NCI-H1092 (cell line): ENCODE results near the gene PIGC.

Experiments used
- DNase-seq: peaks from one replicate; lab custom pipeline; 2025; lab: John Stamatoyannopoulos, UW

Gene PIGC

DNA sequence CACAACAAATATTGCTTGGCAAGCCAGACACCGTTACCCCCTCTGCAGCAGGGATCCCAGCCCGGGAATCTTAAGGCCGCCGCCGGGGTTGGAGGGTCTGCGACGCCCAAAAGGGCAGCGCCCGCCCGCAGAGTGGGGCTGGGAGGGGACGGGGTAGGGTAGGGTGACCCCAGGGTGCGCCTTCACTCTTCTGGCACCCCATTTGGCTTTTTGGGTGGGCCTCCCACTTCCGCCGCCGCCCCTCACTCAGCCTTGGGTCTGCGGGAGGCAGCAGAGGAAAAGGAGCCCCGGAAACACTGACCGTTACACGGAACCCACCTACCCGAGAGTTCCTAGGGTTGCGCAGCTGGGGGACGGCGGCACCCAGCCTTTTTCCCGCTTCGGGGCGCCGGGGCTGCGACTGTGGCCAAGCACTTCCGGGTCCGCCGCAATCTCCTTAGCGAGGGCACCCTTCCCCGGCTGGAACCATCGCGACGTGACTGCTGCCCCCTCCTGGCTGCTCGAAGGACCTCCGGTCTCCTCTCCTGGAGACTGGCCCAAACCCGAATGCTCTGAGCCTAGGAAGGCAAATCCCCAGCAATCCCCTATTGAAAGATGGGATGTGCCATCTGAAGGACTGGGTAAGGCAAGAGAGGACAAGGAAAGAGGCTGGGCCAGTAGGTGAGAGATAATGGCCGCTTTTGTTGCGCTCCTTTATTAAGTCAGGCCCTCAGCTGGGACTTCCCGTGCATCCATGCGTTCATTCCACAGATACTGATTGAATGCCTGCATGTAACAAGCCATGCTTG, at the start of gene PIGC:
PIGC (minus strand) TSS at position 404 of the 788 bp plus-strand sequence. CDS start 1,447 bp downstream, outside the sequence.
- DNase-seq = peak; percentile 91

DNA sequence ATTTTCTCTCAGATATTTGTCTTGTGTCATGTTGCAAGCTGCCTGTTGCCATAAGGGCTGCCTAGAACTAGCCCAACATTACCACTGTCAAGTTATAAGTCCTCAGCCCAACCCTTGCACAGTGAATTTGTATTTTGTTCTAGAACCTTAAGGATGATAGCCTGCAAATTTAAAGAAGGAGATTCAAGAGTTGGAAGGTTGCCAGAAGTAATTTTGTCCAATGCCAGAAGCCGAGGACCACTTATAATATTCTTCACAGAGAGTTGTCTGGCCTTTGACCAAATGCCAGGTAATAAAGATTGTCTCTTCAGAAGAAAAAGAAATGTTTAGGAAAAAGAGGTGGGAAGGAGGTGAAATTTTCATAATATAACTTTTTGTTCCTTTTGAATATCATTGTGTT, 48.6 kb upstream of the PIGC start:
- DNase-seq = no peak

DNA sequence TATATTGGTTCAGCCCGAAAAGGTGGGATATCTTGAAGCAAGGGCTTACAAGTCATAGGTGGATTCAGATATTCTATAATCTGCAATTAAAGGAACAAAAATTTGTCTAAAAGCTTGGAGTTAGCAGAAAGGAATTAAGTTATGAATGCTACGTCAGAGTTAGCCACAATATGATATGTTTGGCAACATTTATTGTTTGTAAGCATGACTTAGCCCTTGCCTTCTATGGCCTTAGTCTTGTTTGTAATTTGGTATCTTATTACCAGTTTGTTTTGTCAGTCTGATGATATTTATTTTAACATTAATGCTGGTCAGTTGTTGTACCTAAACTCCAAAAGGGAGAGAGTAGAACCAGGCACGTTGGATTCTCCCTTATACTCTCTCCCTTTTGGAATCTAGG, 46.0 kb upstream of the PIGC start:
- no peak for DNase-seq

DNA sequence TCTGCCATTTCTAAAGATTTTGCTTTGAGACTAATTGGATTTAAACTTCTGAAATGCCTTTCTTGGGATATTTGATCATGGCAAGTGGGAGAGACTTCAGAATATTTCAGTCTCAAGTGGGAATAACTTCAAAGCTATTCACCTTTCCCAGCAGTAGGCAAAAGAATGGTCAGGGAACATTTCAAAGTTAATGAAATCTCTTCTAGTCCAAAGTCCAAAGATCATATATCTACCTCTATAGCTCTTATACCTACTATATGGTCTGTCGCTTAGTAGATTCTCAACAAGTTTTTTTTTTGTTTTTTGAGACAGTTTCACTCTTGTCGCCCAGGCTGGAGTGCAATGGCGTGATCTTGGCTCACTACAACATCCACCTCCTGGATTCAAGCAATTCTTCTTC, 44.5 kb upstream of the PIGC start:
- no peak for DNase-seq

DNA sequence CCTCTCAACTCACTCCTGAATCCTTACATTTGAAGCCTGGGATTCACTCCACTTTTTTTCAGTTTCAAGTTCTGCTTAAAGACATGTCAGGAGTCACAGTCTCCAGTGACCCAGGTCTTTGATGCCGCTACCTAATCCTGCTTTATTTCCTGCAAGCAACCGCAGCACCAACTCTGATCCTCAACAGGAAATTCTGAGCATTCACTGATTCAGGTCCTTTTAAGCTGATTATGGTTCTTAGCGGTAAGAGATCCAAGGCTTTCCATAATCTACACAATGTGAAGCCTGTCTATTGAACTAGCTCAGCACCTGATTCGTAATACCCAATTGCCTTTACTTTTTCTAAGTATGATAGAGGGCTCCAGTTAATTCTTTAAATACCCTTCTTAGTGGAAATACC, 43.7 kb upstream of the PIGC start:
- DNase-seq = no peak

DNA sequence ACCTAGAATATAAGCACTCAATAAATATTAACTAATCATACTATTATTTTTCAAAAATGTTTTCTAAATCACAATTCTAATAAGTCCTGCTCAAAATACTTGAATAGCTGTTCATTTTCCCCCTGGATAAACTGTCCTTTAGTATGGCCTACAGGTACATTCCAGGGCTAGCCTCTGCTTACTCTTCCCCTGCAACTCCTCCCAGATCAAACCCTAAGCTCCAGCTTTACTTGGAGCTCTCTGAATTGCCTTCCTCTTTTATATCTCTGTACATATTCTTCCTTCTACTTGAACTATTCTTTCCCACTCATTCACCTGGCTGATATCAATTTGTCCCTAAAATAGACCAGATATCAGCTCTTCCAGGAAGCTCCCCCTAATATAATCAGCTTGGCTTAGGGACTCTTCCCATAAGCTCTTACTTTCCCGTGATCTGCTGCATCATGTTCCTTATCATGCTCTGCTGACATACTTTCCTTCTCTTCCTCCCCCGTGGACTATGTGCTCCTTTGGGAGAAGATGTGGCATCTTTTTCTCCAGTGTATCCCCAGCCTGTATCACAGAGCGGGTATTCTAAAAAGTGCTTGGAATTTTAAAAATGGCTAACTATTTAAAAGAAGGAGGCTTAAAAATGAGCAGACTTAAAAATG, 43.1 kb upstream of the PIGC start:
- DNase-seq = no peak

DNA sequence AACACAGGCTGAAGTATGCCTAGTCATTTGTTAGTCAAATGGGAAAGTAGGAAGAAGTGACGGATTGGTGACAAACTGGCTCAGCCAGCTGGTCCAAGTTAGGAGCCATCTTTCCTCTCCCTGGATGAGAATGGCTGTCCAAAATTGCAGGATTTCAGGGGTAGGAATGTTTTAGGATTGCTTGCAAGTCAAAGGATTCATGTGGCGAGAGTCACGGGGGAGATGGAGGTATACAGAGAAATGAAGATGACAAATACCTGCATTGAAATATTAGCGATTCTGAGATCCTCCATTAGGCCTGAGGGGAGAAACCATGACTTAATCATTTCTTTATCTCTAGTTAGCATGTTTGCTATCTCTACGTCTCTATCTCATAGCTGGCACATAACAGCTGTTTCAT, 41.8 kb upstream of the PIGC start:
- DNase-seq = no peak

DNA sequence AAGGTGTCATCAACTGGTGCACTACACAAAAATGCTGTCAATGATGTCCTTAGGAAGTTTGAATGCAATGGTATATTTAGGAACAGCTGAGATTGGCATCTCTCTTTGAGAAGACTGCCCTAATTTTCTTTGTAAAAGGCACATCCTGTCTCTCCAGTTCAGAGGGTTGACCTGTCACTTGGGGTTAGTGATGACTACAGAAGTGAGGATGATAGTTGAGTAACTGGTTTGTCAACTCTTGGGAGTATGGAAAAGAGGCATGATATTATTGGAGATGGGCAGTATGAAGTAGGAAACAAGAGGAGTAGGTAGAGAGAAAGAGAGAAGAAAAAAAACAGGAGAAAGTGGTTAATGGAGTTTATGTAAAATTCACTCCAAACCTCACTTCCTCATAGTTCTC, 40.4 kb upstream of the PIGC start:
- DNase-seq = no peak

DNA sequence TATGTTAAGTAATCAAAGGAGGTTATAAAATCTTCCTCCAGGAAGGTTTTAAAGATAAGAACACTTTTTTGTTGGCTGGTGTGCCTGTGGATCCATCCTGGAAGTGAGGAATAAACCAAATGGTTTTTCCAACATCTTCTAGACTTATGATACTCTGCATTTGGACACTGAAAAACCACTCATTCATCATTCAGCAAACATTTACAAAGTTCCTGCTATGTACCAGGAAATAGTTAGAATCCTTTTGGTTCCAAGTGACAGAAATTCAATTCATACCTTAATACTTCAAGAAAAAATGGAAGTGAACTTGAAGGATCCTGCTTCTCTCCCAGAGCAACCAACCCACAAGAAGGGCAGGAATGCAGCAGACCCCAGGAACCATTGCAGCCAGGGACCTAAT, 39.6 kb upstream of the PIGC start:
- DNase-seq = no peak

DNA sequence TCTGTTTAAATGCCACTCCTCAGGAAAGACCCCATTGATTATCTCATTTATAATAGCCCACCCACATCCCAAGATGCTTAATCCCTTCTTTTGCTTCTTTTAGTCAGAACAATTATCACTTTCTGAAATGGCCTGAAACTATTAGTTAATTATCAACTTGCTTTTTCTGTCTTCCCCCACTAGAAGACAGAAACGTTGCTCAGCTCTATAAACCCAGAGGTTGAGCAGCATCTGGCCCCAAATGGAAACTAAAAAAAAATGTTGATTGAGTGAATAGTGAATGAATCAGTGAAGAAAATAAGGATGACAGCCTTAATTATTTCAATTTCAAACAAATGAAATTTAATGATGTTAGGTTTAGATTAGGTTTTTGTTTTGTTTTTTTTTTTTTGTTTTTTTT, 38.2 kb upstream of the PIGC start:
- DNase-seq = no peak

DNA sequence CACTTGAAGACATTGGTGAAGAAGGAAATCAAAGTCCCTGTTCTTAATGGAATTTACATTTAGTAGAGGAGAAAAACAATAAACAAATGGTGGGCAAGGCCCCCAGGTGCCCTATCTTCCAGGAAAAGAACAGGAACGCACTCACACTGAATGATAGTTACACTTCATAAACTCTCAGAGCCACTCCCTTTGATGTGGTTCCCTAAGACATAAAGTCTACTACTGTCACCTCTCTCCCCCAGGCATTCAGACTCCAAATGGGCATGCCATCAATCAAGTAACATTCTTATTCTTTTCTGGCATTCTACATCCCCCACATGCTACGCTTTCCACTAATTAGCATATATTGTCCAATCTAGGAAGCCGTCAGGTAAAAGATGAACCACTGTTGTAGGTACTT, 36.6 kb upstream of the PIGC start:
- no peak for DNase-seq

DNA sequence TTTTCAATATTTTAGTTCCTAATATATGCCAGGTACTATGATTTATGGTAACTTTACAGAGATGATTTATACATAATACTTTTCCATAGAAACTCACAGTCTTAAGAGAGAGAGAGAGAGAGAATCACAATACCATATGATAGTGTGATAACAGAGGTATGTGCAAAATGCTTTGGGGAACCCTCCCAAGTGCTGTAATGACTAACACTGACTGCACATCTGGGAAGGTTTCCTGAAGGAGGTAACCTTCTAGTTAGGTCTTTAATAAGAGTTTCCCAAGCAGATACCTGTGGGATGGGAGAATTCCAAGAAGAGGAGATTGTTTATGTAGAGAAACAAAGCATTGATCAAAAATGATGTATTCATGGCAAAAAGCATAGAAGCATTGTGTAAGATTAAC, 34.6 kb upstream of the PIGC start:
- no peak for DNase-seq

DNA sequence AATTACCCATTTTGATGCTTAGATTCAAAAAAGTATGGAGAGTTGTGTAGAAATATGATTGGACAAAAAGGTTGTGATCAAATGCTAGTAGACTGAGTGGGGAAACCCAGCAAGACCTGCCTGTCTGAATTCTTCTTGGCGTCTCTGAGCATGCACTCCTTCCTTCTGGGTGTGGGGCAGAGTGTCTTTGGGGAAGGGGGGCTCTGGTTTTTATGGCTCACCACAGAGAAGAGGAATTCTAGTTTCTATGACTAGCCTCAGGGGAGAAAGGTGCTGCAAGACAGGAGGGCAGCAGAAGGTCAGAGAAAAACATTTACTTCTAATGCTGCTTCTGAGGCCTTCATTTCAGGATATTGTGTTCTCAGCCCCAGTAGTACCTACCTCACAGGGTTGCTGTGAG, 33.9 kb upstream of the PIGC start:
- no peak for DNase-seq

DNA sequence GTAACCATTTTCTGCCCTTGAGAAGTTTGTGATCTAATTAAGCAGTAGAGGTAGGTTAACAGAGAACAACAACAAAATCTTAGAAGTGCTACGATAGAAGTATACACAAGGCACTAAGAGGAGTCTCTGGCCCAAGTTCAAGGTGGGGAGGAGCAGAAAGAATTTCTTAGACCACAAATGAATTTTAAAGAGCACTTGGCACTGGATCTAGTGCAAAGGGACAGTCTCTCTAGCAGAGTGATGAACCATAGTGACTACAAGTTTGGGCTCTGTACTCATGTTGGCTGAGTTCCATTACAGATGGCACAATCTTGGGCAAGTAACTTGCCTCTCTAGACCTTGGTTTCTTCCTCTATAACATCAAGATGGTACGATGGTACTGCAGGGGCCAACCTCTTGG, 33.3 kb upstream of the PIGC start:
- DNase-seq = no peak

DNA sequence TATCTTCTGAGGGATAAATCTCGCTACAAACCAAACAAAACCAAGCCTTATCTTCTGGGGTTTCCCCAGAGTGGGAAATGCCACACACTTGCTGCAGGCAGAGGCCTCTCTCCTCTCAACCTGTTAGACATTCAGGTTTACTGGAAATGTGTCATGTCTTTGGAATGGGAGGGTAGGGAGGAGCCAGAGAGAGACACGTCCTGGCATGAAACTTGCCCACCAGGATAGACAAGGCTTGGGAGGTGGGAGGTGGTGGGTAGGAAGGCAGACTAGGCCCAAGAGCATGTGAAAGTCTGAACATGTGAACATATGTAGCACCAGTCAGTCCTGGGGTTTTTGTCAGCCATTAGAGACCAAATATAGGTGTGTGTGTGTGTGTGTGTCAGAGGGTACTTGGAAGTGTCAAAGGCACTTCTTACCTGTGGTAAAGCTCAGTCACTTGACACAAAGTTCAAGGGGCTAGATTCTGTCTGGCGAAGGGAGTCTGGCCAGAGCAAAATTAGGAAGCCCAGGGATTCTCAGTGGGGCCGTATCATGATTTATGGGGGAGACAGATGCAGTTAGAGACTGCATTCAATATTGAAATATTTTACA, 32.4 kb upstream of the PIGC start:
- no peak for DNase-seq

DNA sequence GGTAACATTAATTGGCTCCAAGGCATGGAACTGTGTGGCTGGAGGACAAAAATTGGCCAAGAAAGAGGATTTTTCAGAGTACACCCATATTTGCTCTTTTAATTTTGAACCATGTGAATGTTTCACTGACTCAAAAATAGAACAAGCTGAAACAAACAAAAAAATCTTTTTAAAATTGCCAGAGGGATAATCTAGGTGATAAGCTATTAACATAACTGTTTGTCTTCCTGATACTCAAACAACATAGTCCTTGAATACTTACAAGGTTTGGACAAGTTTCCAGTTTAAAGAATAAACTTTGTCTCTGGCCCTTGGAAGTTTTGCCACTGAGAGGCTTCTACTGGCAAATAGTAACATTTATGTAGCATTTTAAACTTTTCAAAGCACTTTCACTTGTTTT, 30.0 kb upstream of the PIGC start:
- no peak for DNase-seq

DNA sequence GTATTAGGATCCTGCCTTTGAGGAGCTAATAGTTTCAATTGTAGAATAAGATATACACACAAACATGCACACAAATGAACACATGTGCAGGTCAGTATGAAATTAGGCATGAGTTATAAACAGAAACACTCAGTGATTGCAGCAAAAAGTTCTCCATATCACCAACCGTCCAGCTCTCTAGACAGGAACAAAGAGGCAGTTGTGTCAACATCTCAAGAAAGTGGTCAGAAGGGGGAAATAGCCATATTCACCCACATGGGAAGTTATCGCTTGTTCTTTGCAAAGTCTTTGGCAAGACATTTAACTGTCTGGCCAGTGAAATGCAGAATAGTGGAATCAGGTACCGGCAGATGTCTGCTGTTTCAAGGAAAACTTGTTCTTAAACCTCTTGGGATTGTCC, 29.4 kb upstream of the PIGC start:
- no peak for DNase-seq

DNA sequence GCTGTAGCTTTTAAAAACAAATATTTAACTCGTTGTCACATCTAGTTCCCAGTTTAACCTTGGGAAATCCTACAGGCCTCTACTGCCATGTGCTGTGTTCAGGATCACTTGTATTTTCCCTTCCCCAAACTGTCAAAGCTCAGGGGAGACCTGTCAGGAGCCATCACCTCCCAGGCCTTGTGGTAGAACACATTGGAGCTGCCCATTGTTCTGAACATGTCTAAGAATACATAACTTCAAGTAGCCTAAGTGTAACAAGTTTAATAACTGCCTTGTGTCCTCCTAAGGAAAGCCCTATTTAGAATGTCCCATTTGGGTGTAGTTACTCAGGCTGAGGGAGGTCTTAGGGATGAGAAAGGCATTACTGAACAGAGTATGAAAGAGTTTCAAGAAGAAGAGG, 28.6 kb upstream of the PIGC start:
- no peak for DNase-seq

DNA sequence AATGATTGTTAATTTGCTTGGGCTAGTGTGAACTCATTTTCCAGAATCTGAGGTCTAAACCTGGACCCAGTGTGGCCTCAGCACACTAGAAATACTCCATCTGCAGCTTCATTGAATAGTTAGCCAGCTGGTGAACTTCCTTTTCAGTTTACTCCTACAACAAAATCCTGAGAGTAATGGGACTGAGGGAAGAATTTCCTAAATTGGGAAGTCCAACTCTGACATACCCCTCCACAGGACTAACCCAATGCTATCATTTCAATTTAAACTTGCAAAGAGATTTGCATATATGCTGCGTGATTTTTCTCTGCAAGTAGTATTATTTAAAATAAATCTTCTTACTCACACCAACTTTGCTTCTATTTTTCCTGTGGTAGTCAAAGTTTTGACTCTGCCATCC, 27.8 kb upstream of the PIGC start:
- no peak for DNase-seq

DNA sequence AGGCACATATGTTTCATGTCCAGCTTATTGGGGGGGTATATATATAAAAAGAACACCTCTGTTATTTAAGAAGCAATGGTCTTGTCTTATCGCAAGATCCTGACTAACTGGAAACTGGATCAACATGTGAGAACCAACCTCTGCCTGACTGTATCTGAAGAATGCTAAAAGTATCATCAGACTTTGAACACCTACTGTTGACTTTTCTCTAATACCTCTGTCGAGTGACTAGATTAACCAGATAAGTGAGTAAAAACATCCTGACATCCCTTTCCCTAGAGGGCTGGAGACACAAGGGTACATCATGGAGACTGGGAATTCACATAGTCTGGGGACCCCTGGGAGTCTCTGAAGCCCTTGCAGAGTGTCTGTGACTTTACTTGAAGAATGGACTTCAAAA, 26.3 kb upstream of the PIGC start:
- no peak for DNase-seq

DNA sequence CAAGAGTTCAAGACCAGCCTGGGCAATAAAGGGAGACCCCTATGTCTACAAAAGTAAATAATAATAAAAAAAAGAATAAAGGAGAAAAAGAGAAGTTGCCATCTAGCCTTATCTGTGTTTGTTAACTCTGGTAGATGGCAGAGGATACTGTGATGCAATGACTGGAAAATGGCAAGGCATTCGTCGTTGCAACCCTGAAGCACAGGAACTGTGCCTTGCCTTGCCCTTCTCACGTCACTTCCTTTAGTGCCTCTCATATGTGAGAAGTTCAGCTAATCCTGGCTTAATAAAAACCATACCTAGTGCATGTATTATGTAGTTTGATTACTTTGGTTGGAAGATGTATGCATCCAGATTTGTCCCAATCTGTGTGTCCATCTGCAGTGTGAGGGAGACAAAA, 25.8 kb upstream of the PIGC start:
- no peak for DNase-seq

DNA sequence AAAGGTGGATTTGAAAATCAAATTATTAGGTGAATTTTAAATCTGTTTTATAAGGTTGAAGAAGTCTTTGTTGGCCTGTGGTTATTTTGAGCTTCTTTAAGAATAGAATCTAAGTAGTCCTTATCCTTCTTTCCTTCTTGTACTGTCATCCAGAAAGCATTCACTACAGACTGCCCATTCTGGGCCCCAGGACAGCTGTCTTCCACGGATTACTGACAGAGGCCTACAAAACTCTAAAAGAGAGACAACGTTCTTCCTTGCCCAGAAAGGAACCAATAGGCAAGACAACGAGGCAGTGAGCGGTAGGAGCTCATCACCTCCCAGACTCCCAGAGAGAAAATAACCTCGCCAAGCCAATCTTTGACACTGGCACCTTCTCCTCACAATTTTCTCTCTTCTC, 24.4 kb upstream of the PIGC start:
- DNase-seq = no peak

DNA sequence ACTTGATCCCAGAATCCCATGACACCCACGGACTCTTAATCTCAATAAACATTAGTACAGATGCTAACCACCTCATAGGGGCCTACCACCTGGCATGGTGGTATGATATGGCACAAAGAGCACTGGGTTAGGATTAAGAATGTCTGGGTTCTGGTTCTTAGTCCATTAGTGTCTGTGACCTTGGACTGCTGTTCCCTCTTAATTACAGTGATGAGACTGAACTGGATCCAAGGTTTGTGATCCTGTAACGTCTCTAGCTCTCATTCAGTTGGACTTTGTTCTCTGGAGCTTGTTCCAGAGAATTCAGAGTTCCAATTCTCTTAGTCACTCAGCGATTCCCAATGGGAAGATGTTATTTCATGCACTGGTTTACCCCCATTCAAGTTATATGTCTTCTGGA, 23.6 kb upstream of the PIGC start:
- DNase-seq = no peak
